GM21786 (cell line): ENCODE results near the gene MSL3.
A peak's percentile ranks its signal among the peaks of the same experiment; 100 is the strongest.

Source experiments
- ATAC-seq: cut with Tn5 transposase; IDR thresholded peaks from one replicate; pipeline ENCODE4 v1.9.1; 2021; ENCODE audit not compliant: unreplicated experiment

Gene MSL3

GRCh38 chrX:11758400-11759171, 549 bp downstream of the MSL3 start:
- peak; percentile 26 for ATAC-seq

DNA sequence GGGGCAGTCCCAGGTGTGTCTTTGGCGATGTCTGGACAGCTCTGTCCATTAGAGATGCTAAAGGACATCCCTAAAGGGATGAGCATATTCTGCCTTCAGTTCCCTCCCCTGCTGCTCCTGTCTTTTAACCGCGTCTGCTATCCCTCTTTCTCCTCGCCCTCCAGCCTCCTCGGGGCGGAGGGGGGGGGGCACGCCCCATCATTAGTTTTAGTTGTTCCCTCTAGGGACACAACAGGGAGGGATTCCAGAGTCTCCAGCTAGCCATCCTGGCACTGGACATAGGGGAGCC, 1.1 kb downstream of the MSL3 start:
- ATAC-seq: no peak

GRCh38 chrX:11759461-11760311, 1.6 kb downstream of the MSL3 start:
- ATAC-seq: peak; percentile 77

DNA sequence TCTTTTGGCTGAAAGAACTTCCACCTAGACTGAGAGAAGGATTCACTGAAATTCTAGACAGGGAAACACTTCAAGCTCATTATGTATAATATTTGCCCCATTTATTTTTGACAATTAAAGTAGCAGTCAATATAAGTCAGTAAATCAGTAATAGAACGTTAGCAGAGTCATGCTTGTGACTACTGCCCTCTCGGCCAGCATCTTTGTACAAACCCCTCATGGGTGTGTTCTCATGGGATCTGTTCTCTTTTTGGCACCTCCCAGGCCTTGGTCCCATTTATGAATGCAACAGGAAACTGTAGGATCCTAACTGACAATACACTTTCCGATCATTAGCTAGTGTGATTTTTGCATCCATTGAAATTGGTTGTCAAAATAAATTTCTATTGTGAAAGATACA, 2.9 kb downstream of the MSL3 start:
- ATAC-seq: no peak

DNA sequence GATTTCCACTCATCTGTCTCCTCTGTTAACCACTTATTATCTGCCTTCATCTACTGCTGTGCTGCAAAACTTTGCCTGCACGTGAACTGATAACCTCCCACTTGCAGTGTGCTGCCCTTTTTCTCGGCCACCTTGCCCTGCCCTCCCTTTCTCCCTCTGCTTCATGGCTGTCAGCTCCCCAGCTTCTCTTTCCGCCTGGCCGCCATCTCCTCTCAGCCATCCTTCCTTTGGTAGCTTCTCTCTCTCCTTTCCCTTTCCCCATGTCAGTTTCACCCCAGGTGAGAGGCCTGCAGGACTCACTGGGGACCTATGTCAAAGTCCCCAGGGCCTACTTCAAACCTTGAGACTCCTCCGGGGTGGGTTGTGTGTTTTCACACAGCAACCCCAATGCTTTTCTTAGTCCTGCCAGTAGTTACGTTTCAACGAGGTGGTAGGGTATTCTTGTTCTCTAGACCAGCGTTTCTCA, 6.6 kb downstream of the MSL3 start:
- ATAC-seq: peak; percentile 38

GRCh38 chrX:11765449-11765848, 7.4 kb downstream of the MSL3 start:
- no peak for ATAC-seq

GRCh38 chrX:11766487-11766886, 8.4 kb downstream of the MSL3 start:
- ATAC-seq: no peak

DNA sequence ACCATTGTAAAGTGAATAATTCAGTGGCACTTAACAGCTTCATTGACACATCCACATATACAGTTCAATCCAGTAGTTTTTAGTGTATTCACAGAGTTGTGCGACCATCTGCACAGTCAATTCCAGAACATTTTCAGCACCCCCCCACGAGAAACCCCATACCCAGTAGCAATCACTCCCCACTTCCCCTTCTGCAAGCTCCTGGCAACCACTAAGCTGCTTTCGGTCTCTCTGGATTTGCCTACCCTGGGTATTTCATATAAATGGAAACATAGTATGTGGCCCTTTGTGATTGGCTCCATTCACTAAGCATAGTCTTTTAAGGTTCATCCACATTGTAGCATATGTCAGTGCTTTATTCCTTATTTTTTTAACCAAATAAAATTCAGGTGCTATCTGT, 10.0 kb downstream of the MSL3 start:
- peak; percentile 49 for ATAC-seq

DNA sequence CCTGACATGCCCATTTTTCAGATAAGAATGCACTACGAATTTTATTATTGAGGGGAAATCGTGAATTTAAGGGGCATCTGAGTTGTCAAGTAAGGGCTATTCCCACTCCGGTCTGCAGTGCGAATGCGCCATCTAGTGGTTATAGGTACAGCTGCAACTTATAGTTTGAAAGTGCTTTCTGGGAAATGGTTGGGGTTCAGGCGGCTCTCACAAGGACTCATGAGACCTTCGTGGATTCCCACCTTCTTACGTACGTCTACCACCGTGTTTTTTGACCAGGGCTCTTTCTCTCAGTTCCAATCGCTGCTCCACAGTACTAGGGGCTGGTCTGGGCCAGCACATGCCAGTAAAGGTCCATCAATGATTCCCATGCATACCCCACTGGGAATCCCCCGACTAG, 12.3 kb downstream of the MSL3 start:
- ATAC-seq: peak; percentile 71

DNA sequence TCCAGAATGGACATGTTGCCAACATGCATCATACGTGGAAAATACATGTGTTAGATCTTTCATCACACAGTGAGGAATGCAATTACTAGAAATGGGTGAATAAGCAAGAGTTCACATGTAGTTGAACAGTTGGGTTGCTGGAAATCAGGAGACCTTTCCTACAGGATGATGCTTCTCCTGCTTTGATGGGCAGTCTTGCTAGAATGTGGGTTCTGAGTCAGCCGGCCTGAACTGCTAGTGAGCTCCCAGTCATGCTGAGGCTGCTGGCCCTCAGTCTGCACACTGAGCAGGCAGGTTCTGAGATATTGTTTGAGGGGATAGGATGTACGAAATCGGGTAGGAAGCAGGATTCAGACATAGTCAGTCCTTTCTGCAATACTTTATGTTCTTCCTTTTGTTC, 20.2 kb downstream of the MSL3 start:
- ATAC-seq: no peak

- no peak for ATAC-seq
Observed at GRCh38 chrX:11781133-11781532, 23.1 kb downstream of the MSL3 start.

- no peak for ATAC-seq
Observed at GRCh38 chrX:11781734-11782370, 23.8 kb downstream of the MSL3 start.

GRCh38 chrX:11784543-11784942, 26.5 kb downstream of the MSL3 start:
- no peak for ATAC-seq

GRCh38 chrX:11786862-11787261, 28.8 kb downstream of the MSL3 start:
- ATAC-seq: no peak

DNA sequence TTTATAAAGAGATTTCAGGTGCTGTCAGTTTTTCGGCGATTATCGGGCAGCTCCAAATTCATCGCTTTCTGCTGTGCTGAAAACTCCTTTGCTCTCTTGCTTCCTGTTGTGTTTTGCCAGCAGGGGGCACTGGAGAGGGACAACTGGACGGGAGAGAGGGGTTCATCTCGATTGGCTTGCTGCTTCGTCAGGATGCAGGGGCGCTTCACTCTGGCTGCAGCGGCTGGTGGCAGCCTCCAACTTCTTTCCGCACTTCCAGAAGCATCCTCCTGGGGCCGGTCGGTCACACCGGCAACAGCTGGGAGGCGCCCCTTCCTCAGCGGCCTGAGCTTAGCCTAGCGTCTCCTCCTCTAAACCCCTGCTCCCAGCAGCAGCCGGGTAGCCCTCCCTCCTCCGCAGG, 29.5 kb downstream of the MSL3 start:
- peak; percentile 36 for ATAC-seq

- peak; percentile 34 for ATAC-seq
Observed at GRCh38 chrX:11789809-11790208, 31.8 kb downstream of the MSL3 start.

- ATAC-seq: no peak
Observed at GRCh38 chrX:11791090-11791489, 33.1 kb downstream of the MSL3 start.

GRCh38 chrX:11791537-11791936, 33.5 kb downstream of the MSL3 start:
- no peak for ATAC-seq

- peak; percentile 80 for ATAC-seq
Observed at GRCh38 chrX:11792461-11793421, 34.7 kb downstream of the MSL3 start.

DNA sequence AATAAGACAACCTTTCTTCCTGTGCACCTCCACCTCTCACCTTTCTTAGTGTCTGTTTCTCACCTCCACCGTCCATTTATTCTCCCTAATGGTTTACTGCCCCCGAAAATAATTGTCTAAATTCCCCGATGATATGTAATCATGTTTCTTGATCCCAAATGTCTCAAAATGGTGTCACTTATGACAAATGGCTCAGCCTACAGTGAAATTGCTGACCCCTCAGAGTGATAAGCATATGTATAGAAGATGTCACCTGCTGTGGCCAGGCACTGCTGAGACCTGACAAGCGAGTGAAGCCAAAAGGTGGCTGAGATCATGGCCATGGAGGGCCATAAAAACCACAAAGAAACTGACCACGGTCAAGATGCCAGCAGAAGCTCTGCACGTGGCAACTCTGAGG, 35.7 kb downstream of the MSL3 start:
- no peak for ATAC-seq

DNA sequence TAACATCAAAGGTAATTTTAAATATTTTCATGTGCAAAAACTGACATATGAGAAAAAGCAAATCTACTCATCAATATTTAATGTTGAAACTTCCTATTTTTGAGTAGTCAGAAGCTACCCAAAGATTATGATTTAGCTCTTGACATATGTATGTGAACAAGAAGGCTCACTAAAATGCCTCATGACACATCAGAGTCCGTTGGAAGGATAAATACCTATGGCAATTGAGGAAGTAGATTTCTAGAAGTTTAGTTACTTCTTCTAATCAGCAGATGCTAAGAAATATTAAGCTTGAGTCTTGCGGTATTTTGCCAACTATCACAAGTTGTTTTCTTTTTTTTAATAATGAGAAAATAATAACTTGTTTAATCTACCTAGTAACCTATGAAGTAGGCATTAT, 55.3 kb downstream of the MSL3 start:
- ATAC-seq: no peak
